Neural cell (in vitro differentiated cells): Measurements from ENCODE around the gene HPN. TPM values are rescaled to one million over a fixed set of nuclear protein-coding genes. Genes with fewer than 3 reads are reported as not detected.

Source experiments
- H2AFZ ChIP-seq: fragments of 200-600, 300-800 bp; sonication (generic), shearing (Covaris generic); 2 replicates; pipeline ENCODE4 v1.6.0; 2014; ENCODE audit warnings: low read depth, mild to moderate bottlenecking, antibody characterized with exemption, low read length, moderate library complexity
- H3F3A ChIP-seq: fragments of 200-600 bp; shearing (Covaris generic); 2 replicates; pipeline ENCODE4 v1.6.1; 2016; ENCODE audit warnings: mild to moderate bottlenecking, moderate library complexity, mixed read lengths, antibody characterized with exemption, low read length; ENCODE audit not compliant: insufficient read depth, poor library complexity, severe bottlenecking
- H3K27ac ChIP-seq: fragments of 200-600, 300-800 bp; sonication (generic), shearing (Covaris generic); 2 replicates; pipeline ENCODE4 v1.5.1; 2014; ENCODE audit warnings: mild to moderate bottlenecking, low read length, moderate library complexity
- H3K27me3 ChIP-seq: fragments of 300-800, 200-600 bp; sonication (generic), shearing (Covaris generic); 2 replicates; pipeline ENCODE4 v1.6.0; 2014; ENCODE audit warnings: mild to moderate bottlenecking, low read depth, low read length, moderate library complexity; ENCODE audit not compliant: insufficient read depth
- H3K36me3 ChIP-seq: fragments of 300-800, 200-600 bp; sonication (generic), shearing (Covaris generic); 2 replicates; pipeline ENCODE4 v1.5.1; 2014; ENCODE audit warnings: mild to moderate bottlenecking, antibody characterized with exemption, low read length, moderate library complexity; ENCODE audit not compliant: insufficient read depth
- H3K4me2 ChIP-seq: fragments of 300-800, 200-600 bp; sonication (generic), shearing (Covaris generic); 2 replicates; pipeline ENCODE4 v1.6.0; 2014; ENCODE audit warnings: mild to moderate bottlenecking, low read length
- H3K4me3 ChIP-seq: fragments of 300-800, 200-600 bp; sonication (generic), shearing (Covaris generic); 2 replicates; pipeline ENCODE4 v1.5.1; 2014; ENCODE audit warnings: mild to moderate bottlenecking, low read length, moderate library complexity
- H3K79me2 ChIP-seq: fragments of 200-600 bp; shearing (Covaris generic); replicated peaks from 2 replicates; pipeline ENCODE4 v1.6.0; 2014; ENCODE audit warnings: mild to moderate bottlenecking, low read length, moderate library complexity; ENCODE audit not compliant: insufficient read depth
- H3K9ac ChIP-seq: fragments of 300-800, 200-600 bp; sonication (generic), shearing (Covaris generic); 2 replicates; pipeline ENCODE4 v1.6.1; 2016; ENCODE audit warnings: mild to moderate bottlenecking, low read length, mixed read lengths
- H3K9me2 ChIP-seq: fragments of 200-600 bp; shearing (Covaris generic); 2 replicates; pipeline ENCODE4 v1.6.1; 2016; ENCODE audit warnings: mild to moderate bottlenecking, low read length, mixed read lengths; ENCODE audit not compliant: insufficient read depth
- H3K9me3 ChIP-seq: fragments of 200-600, 300-800 bp; sonication (generic), shearing (Covaris generic); 2 replicates; pipeline ENCODE4 v1.6.1; 2016; ENCODE audit warnings: mild to moderate bottlenecking, mixed run types, low read length, moderate library complexity, mixed read lengths
- H4K20me1 ChIP-seq: fragments of 200-600 bp; shearing (Covaris generic); 2 replicates; pipeline ENCODE4 v1.6.1; 2016; ENCODE audit warnings: mild to moderate bottlenecking, mixed run types; ENCODE audit not compliant: insufficient read depth
- EP300 ChIP-seq: fragments of 450-650 bp; conservative IDR thresholded peaks from 2 replicates; pipeline ENCODE4 v1.6.1; 2014; ENCODE audit warnings: antibody characterized with exemption, mild to moderate bottlenecking, moderate library complexity; ENCODE audit not compliant: poor library complexity, severe bottlenecking
- EZH2 ChIP-seq: fragments of 200-600, 300-800 bp; shearing (Covaris generic), sonication (generic); IDR thresholded peaks from 2 replicates; pipeline ENCODE4 v1.6.1; 2014; ENCODE audit warnings: antibody characterized with exemption, low read length, borderline replicate concordance, mild to moderate bottlenecking; ENCODE audit not compliant: insufficient read depth, poor library complexity, severe bottlenecking
- MXI1 ChIP-seq: fragments of 450-650 bp; conservative IDR thresholded peaks from 2 replicates; pipeline ENCODE4 v1.6.1; 2014; ENCODE audit warnings: antibody characterized with exemption, mild to moderate bottlenecking; ENCODE audit not compliant: poor library complexity, severe bottlenecking
- POLR2AphosphoS5 ChIP-seq: IDR thresholded peaks from 2 replicates; pipeline ENCODE4 v1.6.1; 2012
- RAD21 ChIP-seq: fragments of 450-650 bp; conservative IDR thresholded peaks from 2 replicates; pipeline ENCODE4 v1.6.1; 2014; ENCODE audit warnings: antibody characterized with exemption, mild to moderate bottlenecking, moderate library complexity
- REST ChIP-seq: IDR thresholded peaks from 2 replicates; pipeline ENCODE4 v1.6.1; 2012; ENCODE audit warnings: borderline replicate concordance
- SMC3 ChIP-seq: fragments of 450-650 bp; conservative IDR thresholded peaks from 2 replicates; pipeline ENCODE4 v1.6.1; 2014; ENCODE audit warnings: antibody characterized with exemption, mild to moderate bottlenecking, moderate library complexity; ENCODE audit not compliant: poor library complexity
- TAF1 ChIP-seq: IDR thresholded peaks from 2 replicates; pipeline ENCODE4 v1.6.1; 2012; ENCODE audit warnings: low read depth
- polyA plus RNA-seq: library from polyadenylated mRNA; depleted of rRNA; stranded (reverse); fragments of >200 nt; gene quantifications from 2 replicates; pipeline ENCODE4 v1.2.3, GENCODE V29; 2014
- TF ChIP-seq, protein P1 (sequence below): fragments of 450-650 bp; IDR thresholded peaks from 2 replicates; pipeline ENCODE4 v1.5.1; 2014; ENCODE audit warnings: antibody characterized with exemption, mild to moderate bottlenecking, moderate library complexity; ENCODE audit not compliant: poor library complexity, severe bottlenecking

HPN gene
- polyA plus RNA-seq, 1 donor from 2014 or later, result 0.15 TPM

DNA sequence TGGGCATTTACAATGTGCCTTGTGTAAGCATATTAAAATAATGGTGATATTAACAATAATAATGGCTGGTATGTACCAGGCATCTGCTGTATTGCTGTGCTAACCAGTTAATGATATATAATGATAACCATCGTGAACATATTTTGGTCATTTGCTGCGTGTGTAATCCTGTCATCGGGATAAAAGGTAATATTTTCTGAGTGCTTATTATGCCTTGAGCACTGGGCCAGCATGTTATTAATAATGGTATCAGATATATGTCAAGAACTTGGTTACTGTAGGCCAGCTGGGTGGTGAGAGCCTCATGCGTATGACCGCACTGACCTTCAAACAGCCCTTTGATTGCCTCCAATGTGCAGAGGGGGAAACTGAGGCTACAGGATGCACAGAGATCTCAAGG is 51.9 kb downstream of the HPN start:
- Histone ChIP-seq H3K4me2 (no peak overlapping the region), H3K9ac (no peak overlapping the region), H3K36me3 (no peaks in the 10 kb centered on the region), H3K4me3 (no peak overlapping the region), H2AFZ (no peak overlapping the region), H4K20me1 (no peaks in the 10 kb centered on the region), H3K9me3 (no peaks in the 10 kb centered on the region), H3K27me3 (no peaks in the 10 kb centered on the region), H3F3A (no peaks in the 10 kb centered on the region), H3K9me2 (no peaks in the 10 kb centered on the region), H3K27ac (no peak overlapping the region), H3K79me2 (no peaks in the 10 kb centered on the region)
- TF ChIP-seq POLR2AphosphoS5 (no peak), SMC3 (no peak), EZH2 (no peak), MXI1 (no peak), TAF1 (no peak), EP300 (no peak), REST (no peak), RAD21 (no peak)
- TF ChIP-seq, protein P1, sequence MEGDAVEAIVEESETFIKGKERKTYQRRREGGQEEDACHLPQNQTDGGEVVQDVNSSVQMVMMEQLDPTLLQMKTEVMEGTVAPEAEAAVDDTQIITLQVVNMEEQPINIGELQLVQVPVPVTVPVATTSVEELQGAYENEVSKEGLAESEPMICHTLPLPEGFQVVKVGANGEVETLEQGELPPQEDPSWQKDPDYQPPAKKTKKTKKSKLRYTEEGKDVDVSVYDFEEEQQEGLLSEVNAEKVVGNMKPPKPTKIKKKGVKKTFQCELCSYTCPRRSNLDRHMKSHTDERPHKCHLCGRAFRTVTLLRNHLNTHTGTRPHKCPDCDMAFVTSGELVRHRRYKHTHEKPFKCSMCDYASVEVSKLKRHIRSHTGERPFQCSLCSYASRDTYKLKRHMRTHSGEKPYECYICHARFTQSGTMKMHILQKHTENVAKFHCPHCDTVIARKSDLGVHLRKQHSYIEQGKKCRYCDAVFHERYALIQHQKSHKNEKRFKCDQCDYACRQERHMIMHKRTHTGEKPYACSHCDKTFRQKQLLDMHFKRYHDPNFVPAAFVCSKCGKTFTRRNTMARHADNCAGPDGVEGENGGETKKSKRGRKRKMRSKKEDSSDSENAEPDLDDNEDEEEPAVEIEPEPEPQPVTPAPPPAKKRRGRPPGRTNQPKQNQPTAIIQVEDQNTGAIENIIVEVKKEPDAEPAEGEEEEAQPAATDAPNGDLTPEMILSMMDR, result no peak

DNA sequence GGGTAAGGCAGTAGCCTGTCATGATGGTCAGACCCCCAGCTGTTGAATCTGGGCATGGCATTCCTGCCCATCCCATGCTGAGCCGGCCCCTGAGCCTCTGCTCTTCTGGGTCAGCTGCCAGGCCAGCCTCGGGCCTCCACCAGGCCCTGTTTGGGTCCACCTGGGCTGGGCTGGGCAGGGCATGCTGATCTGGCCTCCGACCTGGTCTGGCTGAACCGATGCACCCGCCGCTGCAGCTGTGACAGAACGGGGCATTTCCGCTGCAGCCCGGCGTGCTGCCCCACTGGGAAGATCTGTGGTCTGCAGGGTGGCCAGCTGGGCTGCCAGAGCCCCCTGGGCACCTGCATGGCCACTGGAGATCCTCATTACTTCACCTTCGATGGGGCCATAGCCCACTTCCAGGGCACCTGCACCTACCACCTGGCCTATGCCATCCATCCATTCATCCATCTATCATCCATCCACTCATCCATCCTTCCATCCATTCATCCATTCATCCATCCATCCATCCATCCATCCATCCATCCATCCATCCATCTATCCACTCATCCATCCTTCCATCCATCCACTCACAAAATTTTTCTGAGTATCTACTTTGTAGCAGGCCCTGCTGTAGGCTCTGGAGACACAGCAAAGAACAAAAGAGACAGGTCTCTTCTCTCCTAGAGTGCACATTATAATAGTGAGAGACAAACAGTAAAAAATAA is 52.6 kb downstream of the HPN start:
- H3K9me2 ChIP-seq, result no peaks in the 10 kb centered on the region
- H2AFZ ChIP-seq, result no peak overlapping the region
- no peaks in the 10 kb centered on the region for H4K20me1 ChIP-seq
- no peaks in the 10 kb centered on the region for H3K36me3 ChIP-seq
- no peaks in the 10 kb centered on the region for H3K9me3 ChIP-seq
- no peak overlapping the region for H3K4me2 ChIP-seq
- no peak overlapping the region for H3K4me3 ChIP-seq
- H3F3A ChIP-seq, result no peaks in the 10 kb centered on the region
- no peaks in the 10 kb centered on the region for H3K27me3 ChIP-seq
- no peak overlapping the region for H3K27ac ChIP-seq
- H3K9ac ChIP-seq, result no peak overlapping the region
- TF ChIP-seq EZH2 (no peak), EP300 (no peak), TAF1 (no peak), POLR2AphosphoS5 (no peak), REST (no peak), MXI1 (no peak), RAD21 (no peak), SMC3 (no peak)
- TF ChIP-seq, protein P1, result no peak
- H3K79me2 ChIP-seq, result no peaks in the 10 kb centered on the region
